RWPE2 (cell line): Measurements from ENCODE around the gene RBBP6.

ENCODE experiments used
- ATAC-seq: fragments of 200-7000 bp; cut with Tn5 transposase; 3 replicates; pipeline ENCODE4 v1.9.1; 2021; ENCODE audit warnings: low read depth
- DNase-seq: peaks from one replicate; pipeline ENCODE4 v3.0.0-alpha.2; 2020; ENCODE audit warnings: low spot score
- H3K27ac ChIP-seq: fragments of 450-650 bp; 2 replicates; pipeline ENCODE4 v1.5.1; 2017; ENCODE audit warnings: mild to moderate bottlenecking; ENCODE audit not compliant: poor library complexity, severe bottlenecking
- H3K27me3 ChIP-seq: fragments of 250-450 bp; sonication (Bioruptor Pico); 2 replicates; pipeline ENCODE4 v1.5.1; 2021; ENCODE audit warnings: mild to moderate bottlenecking, moderate library complexity; ENCODE audit not compliant: insufficient read depth, poor library complexity, severe bottlenecking
- H3K36me3 ChIP-seq: fragments of 250-450 bp; sonication (Bioruptor Pico); 2 replicates; pipeline ENCODE4 v1.5.1; 2020; ENCODE audit warnings: low read depth, mild to moderate bottlenecking, moderate library complexity
- H3K4me1 ChIP-seq: fragments of 250-450 bp; sonication (Bioruptor Pico); 2 replicates; pipeline ENCODE4 v1.5.1; 2021; ENCODE audit warnings: mild to moderate bottlenecking, moderate library complexity; ENCODE audit not compliant: insufficient read depth, poor library complexity, severe bottlenecking
- H3K4me3 ChIP-seq: fragments of 250-450 bp; sonication (Bioruptor Pico); 2 replicates; pipeline ENCODE4 v1.5.1; 2021; ENCODE audit warnings: mild to moderate bottlenecking, moderate library complexity; ENCODE audit not compliant: severe bottlenecking
- H3K9me3 ChIP-seq: fragments of 250-450 bp; sonication (Bioruptor Pico); 2 replicates; pipeline ENCODE4 v1.5.1; 2021; ENCODE audit warnings: mild to moderate bottlenecking, moderate library complexity; ENCODE audit not compliant: severe bottlenecking
- TF ChIP-seq, protein P1 (sequence below): fragments of 450-650 bp; IDR thresholded peaks from one replicate; pipeline ENCODE4 v1.5.1; 2017; ENCODE audit warnings: mild to moderate bottlenecking, moderate library complexity; ENCODE audit not compliant: poor library complexity, severe bottlenecking

The RBBP6 gene

DNA sequence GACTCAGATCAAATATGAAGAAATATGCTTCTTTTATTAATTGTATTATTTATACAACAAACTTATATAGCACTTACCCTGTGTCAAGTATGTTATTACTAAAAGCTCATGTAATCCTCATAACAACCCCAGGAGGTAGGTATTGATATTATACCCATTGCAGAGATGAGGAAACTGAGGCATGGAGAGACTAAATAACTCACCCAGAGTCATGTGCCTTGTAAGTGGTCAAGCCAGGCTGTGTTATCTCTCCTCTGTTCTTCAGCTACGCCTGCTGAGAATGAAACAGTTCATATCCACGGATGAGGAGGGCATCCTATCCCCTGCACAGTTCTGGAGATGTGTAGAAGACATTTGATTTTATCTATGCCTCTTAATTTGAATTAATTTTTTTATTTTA, 78.1 kb downstream of the RBBP6 start:
- TF ChIP-seq, protein P1, sequence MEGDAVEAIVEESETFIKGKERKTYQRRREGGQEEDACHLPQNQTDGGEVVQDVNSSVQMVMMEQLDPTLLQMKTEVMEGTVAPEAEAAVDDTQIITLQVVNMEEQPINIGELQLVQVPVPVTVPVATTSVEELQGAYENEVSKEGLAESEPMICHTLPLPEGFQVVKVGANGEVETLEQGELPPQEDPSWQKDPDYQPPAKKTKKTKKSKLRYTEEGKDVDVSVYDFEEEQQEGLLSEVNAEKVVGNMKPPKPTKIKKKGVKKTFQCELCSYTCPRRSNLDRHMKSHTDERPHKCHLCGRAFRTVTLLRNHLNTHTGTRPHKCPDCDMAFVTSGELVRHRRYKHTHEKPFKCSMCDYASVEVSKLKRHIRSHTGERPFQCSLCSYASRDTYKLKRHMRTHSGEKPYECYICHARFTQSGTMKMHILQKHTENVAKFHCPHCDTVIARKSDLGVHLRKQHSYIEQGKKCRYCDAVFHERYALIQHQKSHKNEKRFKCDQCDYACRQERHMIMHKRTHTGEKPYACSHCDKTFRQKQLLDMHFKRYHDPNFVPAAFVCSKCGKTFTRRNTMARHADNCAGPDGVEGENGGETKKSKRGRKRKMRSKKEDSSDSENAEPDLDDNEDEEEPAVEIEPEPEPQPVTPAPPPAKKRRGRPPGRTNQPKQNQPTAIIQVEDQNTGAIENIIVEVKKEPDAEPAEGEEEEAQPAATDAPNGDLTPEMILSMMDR, result no peak
- no peaks in the 10 kb centered on the region for H3K4me1 ChIP-seq
- DNase-seq, result no peak
- no peaks in the 10 kb centered on the region for H3K9me3 ChIP-seq
- no peak overlapping the region for H3K4me3 ChIP-seq
- no peaks in the 10 kb centered on the region for H3K27me3 ChIP-seq
- no peak for ATAC-seq
- no peaks in the 10 kb centered on the region for H3K36me3 ChIP-seq
- no peak overlapping the region for H3K27ac ChIP-seq
